ENCODE data around the gene MATN1.

Gene MATN1

GRCh38 chr1:30758121-30758688, 34.8 kb upstream of the MATN1 start:
- Histone ChIP-seq H3K27ac (peak overlapping the region; percentile 100), H3K36me3 (peaks cover 18% of the 10 kb centered on the region), H3K27me3 (no peaks in the 10 kb centered on the region), H3K4me3 (ENCODE audit: low read depth in 1 of 2, low read length in 1 of 2) (peak overlapping the region; percentile 95 to 98), H3K9me3 (no peaks in the 10 kb centered on the region), H3K4me1 (ENCODE audit: control insufficient read depth in 1 of 2, insufficient read depth in 1 of 2, low read depth in 1 of 2, low read length in 1 of 2) (peaks cover 74 to 87% of the 10 kb centered on the region in 2 experiments)
- no peak for TF ChIP-seq CTCF (IDR thresholded peaks at IDR 0.05)

GRCh38 chr1:30757352-30758120, 34.2 kb upstream of the MATN1 start, which contains the start of gene LAPTM5:
TSS of gene LAPTM5 (minus strand) at chr1:30757774. CDS start at chr1:30757745, 29 bp downstream.
- Histone ChIP-seq H3K9me3 (no peaks in the 10 kb centered on the region), H3K27me3 (no peaks in the 10 kb centered on the region), H3K4me3 (ENCODE audit: low read depth in 1 of 2, low read length in 1 of 2) (peak within 1 kb of the TSS; percentile 95 to 98), H3K27ac (peak within 1 kb of the TSS; percentile 100), H3K36me3 (peaks cover 24% of the 10 kb centered on the region), H3K4me1 (ENCODE audit: control insufficient read depth in 1 of 2, insufficient read depth in 1 of 2, low read depth in 1 of 2, low read length in 1 of 2) (peaks cover 81 to 92% of the 10 kb centered on the region in 2 experiments)
- TF ChIP-seq CTCF (IDR thresholded peaks at IDR 0.05), result peak; percentile 44

GRCh38 chr1:30756545-30757351, 33.4 kb upstream of the MATN1 start:
- H3K27ac ChIP-seq, result peak overlapping the region; percentile 100
- H3K27me3 ChIP-seq, result no peaks in the 10 kb centered on the region
- H3K9me3 ChIP-seq, result no peaks in the 10 kb centered on the region
- H3K4me1 ChIP-seq (ENCODE audit: control insufficient read depth in 1 of 2, insufficient read depth in 1 of 2, low read depth in 1 of 2, low read length in 1 of 2), result peaks cover 89 to 97% of the 10 kb centered on the region in 2 experiments
- H3K36me3 ChIP-seq, result peaks cover 32% of the 10 kb centered on the region
- peak overlapping the region; percentile 95 to 98 for H3K4me3 ChIP-seq (ENCODE audit: low read depth in 1 of 2, low read length in 1 of 2)
- TF ChIP-seq CTCF (IDR thresholded peaks at IDR 0.05), result peak; percentile 66

- TF ChIP-seq CTCF (IDR thresholded peaks at IDR 0.05), result no peak
- Histone ChIP-seq H3K4me3 (ENCODE audit: low read depth in 1 of 2, low read length in 1 of 2) (peak overlapping the region; percentile 95 to 98), H3K9me3 (no peaks in the 10 kb centered on the region), H3K4me1 (ENCODE audit: control insufficient read depth in 1 of 2, insufficient read depth in 1 of 2, low read depth in 1 of 2, low read length in 1 of 2) (peaks cover 90 to 97% of the 10 kb centered on the region in 2 experiments), H3K27ac (peak overlapping the region; percentile 100), H3K27me3 (no peaks in the 10 kb centered on the region), H3K36me3 (peaks cover 38% of the 10 kb centered on the region)
These were observed 32.8 kb upstream of the MATN1 start for GRCh38 chr1:30756206-30756544.

- Histone ChIP-seq H3K36me3 (peaks cover 42% of the 10 kb centered on the region), H3K9me3 (no peaks in the 10 kb centered on the region), H3K4me3 (ENCODE audit: low read depth in 1 of 2, low read length in 1 of 2) (peak overlapping the region; percentile 95 to 98), H3K27ac (peak overlapping the region; percentile 100), H3K27me3 (no peaks in the 10 kb centered on the region), H3K4me1 (ENCODE audit: control insufficient read depth in 1 of 2, insufficient read depth in 1 of 2, low read depth in 1 of 2, low read length in 1 of 2) (peaks cover 90 to 97% of the 10 kb centered on the region in 2 experiments)
- TF ChIP-seq CTCF (IDR thresholded peaks at IDR 0.05), result no peak
These were observed 32.4 kb upstream of the MATN1 start for GRCh38 chr1:30755746-30756145.
